Fibroblast of skin of left biceps (primary cell): ENCODE measurements around the gene MUC21.
"Not testable (repeated sequence)": the region's sequence is repeated elsewhere in the genome, so short reads cannot be mapped to it uniquely, and the experiment has no call there.

Experiments used
- DNase-seq, 2 experiments: peaks; one replicate each; pipeline ENCODE4 v3.0.0-alpha.2; 2013; ENCODE audit warnings: low read depth in 2 of 2

The MUC21 gene

GRCh38 chr6:31008165-31008564 is 24.6 kb downstream of the MUC21 start:
- no peak for DNase-seq

DNA sequence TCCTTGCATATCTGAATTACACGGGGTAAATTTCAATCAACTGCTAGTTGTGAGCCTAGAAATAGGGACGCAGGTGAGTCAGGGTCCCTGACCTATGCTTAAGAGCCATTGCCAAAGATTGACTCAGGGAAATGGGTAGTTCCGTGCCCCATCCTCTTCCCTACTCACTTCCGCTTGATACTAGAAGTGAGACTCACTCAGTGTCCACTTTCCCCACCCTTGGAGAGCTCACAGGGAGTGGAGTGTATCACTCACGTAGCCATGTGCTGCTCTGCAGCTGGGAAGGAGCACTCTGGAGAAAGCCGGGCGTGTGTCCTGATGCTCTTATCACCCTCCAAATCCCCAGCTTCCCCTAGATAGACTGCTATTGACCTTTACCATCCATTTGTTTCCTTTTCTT is 26.2 kb downstream of the MUC21 start:
- no peak for DNase-seq

DNA sequence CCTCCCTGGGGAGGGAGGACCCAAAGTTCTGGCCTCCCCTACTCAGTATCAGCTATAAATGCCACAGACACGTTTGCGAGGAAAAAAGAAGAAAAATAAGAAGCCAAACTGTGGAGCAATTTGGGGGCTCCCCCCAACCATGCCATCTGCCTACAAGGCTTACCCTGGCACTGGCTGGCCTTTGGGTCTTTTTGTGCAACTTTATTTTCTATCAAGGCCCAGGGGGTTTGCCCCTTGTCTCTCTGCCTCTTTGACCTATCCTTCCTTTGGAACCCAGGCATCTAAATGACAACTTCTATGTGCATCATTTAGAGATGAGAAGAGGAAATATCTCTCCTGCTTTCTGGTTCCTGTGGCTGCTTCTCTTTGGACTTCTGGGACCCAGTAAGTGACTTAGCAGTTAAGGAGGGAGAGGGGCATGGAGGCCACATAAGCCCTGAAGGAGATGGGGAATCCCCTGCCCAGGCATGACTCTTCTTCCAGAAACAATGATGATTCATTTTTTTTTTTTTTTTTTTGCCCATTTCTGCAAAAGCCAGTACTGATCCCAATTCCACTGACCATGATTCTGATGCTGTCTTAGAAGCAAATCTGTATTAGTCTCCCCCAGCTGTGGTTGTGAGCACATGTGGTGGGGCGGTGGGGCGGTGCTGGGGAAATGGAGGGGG is 27.0 kb downstream of the MUC21 start, which contains the start of gene MUC22:
MUC22 (plus strand) TSS at position 82 of the 668 bp plus-strand sequence; CDS start at position 315, 233 bp downstream.
- no peak for DNase-seq

GRCh38 chr6:31011153-31011552 is 27.6 kb downstream of the MUC21 start:
- DNase-seq, result no peak

DNA sequence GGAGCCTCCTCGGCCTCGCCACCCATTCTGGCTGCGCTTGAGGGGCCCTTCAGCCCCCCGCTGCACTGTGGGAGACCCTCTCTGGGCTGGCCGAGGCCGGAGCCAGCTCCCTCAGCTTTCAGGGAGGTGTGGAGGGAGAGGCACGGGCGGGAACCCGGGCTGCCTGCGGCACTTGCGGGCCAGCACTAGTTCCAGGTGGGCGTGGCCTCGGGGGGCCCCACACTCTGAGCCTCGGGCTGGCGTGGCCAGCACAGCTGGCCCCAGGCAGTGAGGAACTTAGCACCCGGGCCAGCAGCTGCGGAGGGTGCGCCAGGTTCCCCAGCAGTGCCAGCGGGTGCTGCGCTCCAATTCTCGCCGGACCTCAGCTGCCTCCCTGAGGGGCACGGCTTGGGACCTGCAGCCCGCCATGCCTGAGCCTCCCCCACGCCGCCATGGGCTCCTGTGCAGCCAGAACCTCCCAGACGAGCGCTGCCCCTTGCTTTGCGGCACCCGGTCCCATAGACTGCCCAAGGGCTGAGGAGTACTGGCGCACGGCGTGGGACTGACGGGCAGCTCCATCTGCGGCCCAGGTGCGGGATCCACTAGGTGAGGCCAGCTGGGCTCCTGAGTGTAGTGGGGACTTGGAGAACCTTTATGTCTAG is 33.3 kb downstream of the MUC21 start:
- no peak for DNase-seq

GRCh38 chr6:31017436-31017835 is 33.9 kb downstream of the MUC21 start:
- not testable (repeated sequence) for DNase-seq

DNA sequence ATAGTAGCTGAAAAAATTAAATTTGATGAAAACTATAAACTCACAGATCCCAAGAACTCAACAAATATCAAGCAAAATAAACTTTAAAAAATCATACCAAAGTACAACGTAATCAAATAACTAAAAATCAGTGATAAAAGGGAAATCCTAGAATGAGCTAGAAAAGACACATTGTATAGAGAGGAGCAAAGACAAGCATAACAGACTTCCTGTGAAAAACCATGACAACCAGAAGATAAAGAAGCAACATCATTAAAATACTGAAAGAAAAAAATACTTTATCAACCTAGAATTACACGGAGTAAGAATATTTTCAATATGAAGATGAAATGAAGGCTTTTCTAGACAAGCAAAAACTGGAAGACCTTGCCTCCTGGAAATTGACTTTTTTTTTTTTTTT is 36.5 kb downstream of the MUC21 start:
- DNase-seq, result no peak

GRCh38 chr6:31020631-31021255 is 37.2 kb downstream of the MUC21 start:
- DNase-seq, result not testable (repeated sequence)

GRCh38 chr6:31021705-31022531 is 38.4 kb downstream of the MUC21 start:
- not testable (repeated sequence) for DNase-seq

DNA sequence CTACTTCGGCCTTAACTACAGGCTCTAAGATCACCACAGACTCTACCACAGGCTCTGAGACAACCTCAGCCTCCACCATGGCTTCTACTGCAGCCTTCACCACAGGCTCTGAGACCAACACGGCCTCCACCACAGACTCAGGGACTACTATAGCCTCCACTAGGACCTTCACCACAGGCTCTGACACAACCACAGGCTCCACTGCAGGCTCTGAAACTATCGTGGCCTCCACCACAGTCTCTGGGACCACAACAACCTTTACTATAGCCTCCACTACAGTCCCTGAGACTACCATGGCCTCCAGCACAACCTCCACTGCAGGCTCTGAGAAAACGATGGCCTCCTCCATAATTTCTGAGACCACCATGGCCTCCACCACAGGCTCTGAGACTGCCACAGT is 42.1 kb downstream of the MUC21 start:
- no peak for DNase-seq

DNA sequence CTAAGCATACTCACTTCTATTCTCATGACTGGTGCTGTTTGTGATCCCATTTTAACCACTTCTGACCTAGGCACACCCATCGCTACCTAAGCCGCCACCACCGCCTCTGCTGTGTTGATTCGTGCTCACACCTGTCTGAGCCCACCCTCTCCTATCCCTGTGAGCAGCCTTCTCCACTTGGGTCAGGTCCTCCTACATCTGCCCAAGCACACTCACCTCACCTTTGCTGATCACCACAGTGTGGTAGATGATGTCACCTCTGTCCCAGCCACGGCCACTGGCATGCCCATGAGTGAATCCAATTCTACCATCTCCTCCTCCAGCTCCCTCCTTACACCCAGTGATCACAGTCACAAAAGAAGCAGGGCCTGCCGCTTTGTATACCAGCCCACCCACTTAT is 47.6 kb downstream of the MUC21 start:
- no peak for DNase-seq

GRCh38 chr6:31033075-31033474 is 49.6 kb downstream of the MUC21 start:
- no peak for DNase-seq

GRCh38 chr6:31035862-31036497 is 52.5 kb downstream of the MUC21 start:
- no peak for DNase-seq

DNA sequence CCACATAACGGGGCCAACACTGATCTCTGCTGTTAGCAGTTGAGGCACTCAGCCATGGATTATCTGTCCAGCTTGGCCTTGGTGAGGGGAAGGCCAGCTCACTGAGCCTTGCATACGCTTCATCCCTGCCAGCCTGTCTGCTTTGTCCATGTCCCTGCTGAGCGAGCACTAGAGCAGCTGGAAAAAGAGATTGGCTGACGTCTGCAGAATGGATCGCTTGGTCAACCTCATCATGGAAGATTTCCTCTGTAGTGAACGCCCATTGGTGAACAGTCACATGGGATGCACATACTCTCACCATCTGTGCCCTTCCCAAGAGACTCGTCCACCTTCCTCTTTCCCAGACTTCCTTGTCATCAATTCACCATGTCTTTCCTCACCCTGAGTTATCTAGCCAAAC is 53.7 kb downstream of the MUC21 start:
- no peak for DNase-seq

GRCh38 chr6:31037682-31038081 is 54.2 kb downstream of the MUC21 start:
- no peak for DNase-seq

DNA sequence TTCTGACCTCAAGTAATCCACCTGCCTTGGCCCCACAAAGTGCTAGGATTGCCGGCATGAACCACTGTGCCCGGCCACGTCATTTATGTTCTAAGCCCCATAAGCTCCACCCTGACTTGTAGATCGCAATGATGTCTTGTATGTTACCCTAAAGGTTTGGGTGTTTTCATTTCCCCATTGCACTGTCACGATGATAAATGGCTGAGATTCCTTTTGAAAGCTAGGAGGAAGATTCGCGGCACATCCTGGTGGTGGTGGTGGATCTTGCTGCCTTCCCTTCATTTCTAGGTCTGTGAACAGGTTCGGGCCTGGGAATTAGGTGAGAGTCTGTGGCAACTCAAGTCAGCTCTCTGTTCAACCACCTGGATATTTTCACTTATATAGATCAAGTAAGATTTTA is 55.0 kb downstream of the MUC21 start:
- no peak for DNase-seq
